SK-MEL-5 (cell line): Measurements from ENCODE around the gene SSC5D. TPM values are rescaled to one million over a fixed set of nuclear protein-coding genes. Genes with fewer than 3 reads are reported as not detected.

Experiments
- DNase-seq: peaks from one replicate; pipeline ENCODE4 v3.0.0-alpha.2; 2016; ENCODE audit warnings: low read depth, low spot score
- in situ Hi-C: cut with HindIII; loops from 2 replicates; pipeline ENCODE4 v1.10.0; 2016; ENCODE audit warnings: low sequenced_read_pairs, high pct_unique_total_duplicates, low pct_unique_long_range_greater_than_20kb
- total RNA-seq: library from RNA; depleted of rRNA; stranded (reverse); fragments of >200 nt; shearing (Covaris generic); gene quantifications from 2 replicates; pipeline ENCODE4 v1.2.3, GENCODE V29; 2014

SSC5D gene
- total RNA-seq, 1 experiment from 2014 or later, result not detected

DNA sequence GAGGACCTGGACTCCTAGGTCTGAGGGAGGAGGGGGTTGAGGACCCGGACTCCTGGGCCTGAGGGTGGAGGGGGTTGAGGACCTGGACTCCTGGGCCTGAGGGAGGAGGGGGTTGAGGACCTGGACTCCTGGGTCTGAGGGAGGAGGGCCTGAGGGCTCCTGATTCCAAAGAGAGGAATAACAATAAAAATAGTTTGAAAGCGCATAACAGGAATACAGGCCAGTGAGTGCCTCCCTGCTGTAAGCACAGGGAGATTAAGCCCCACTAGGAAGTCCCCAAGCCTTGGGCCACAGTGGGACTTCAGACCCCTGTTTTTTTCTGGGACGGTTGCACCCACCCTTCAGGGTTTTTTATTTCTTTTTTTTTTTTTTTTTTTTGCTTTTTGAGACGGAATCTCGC lies 49.9 kb downstream of the SSC5D start:
- DNase-seq, result no peak
- in situ Hi-C loops, result no loop called here

DNA sequence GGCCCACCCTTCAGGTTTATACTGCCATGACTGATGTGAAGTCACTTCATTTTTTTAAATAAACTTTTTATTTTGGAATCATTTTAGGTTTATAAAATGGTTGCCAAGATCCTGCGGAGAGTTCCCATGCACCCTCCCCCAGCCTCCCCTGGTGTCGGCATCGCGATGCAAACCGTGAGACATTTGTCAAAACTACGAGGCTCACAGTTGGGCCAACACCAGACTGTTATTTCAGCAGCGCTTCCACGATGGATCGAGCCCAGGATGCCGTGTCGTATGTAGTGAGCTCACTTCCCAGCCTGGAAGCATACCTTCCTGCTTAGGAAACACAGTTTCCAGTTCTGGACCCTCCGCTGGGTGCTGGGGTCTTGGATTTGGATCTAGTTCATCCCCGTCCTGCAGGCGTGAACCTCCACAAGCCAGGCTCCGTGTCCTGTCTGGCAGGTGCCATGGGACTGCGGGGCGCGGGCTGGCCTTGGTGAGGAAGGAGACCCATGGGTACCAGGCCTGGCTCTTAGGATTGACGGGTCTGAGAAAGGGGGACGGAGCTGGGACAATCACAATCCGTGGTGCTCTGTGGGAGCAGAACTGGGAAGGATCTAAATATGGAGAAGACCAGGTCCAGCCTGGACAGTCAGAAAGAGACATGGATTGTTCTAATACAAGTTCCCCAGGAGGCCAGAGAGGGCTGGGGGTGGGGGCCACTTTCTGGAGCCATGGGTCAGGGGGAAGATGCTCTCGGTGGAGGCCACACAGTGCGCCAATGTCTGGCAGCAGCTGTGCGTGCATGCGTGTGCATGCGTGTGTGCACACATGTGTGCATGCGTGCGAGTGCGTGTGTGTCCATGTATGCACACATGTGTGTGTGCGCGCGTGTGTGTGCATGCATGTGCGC lies 51.1 kb downstream of the SSC5D start:
- in situ Hi-C loops, result no loop called here
- DNase-seq, result no peak

DNA sequence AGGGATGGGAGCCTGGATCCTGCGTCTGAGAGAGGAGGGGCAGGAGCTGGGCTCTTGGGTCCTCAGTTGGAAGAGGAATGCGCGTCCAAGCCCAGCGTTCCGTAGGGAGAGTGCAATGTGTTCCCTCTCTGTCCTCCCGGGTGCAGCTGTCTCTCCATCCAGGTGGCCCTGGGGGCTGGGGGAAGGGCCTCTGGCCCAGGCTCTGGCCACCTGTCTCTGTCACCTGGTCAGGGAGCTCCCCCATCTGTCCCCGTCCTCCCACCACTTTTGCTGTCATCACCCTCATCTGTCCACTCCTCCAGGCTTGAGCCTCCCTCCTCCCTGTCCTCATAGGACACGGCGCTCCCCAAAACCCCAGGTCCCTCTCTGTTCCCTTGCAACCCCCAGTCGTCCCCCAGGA lies 52.4 kb downstream of the SSC5D start:
- no peak for DNase-seq
- in situ Hi-C loops, result no loop called here

DNA sequence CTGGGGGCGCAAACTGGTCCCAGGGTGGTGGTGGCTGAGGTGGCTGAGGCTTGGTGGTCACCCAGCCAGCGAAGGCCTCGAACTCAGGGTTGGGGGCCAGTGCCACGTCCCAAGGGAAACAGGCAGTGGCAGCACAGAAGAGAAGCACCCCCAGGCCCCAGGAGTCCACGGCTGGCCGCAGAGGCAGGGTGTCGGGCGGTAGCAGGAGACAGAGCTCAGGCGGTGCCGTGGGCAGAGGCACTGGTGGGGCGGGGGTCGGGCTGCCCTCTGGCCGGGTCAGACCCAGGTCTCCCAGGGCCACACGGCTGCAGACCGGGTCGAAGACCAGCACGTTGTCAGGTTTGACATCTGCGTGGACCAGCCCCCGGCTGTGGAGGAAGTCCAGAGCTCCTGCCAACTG lies 52.9 kb downstream of the SSC5D start:
- in situ Hi-C loops, result no loop called here

DNA sequence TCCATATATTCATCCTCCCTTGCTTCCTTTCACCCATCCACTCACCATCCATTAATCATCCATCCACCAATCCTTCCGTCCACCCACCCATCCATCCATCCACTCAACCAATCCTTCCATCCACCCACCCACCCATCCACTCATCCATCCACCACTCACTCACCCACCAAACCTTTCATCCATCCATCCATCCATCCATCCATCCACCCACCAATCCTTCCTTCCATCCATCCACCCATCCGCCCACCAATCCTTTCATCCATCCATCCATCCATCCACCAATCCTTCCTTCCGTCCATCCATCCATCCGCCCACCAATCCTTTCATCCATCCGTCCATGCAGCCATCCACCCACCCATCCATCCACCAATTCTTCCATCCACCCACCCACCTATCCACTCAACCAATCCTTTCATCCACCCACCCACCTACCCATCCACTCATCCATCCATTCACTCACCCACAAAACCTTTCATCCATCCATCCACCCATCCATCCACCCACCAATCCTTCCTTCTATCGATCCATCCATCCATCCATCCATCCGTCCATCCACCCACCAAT lies 54.1 kb downstream of the SSC5D start:
- no peak for DNase-seq
- in situ Hi-C loops, result no loop called here

More for the DNA sequence above, 52.9 kb downstream of the SSC5D start:
- no peak for DNase-seq

DNA sequence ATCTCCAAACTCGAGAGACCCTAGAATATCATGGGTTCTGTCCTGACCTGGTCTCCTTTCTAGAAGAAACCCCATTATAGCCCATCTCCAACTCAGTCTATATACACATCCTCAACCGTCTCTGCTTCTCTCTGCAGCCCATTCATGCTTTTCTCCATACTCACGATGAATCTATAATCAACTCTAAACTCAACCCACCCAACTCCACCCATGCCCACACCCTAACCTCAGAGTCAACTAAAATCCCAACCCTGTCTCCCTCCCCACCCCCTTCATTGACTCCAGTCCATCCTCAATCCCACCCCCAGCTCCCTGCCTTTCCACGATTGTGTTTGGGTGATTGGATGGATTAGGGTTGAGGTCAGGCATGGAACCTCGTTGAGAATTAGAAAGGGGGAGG lies 55.3 kb downstream of the SSC5D start:
- no peak for DNase-seq
- in situ Hi-C loops, result no loop called here

DNA sequence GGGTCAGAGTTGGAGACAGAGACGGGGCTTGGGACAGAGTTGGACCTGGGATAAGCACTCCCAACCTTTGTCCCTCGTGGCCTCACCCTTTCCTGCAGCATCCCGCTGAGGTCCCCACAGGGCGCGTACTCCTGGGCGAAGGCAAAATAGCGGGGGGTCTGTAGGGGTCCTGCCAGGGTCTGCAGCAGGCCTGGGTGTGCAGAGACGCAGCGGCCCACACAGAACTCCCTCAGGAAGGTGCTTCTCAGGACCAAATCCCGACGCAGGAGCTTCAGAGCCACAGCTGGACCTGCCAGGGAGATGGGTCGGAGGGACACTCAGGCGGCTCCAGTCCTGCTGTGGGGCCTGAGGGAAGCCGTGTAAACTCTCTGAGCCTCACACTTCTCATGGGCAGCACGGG lies 55.8 kb downstream of the SSC5D start:
- in situ Hi-C loops, result no loop called here
- no peak for DNase-seq

DNA sequence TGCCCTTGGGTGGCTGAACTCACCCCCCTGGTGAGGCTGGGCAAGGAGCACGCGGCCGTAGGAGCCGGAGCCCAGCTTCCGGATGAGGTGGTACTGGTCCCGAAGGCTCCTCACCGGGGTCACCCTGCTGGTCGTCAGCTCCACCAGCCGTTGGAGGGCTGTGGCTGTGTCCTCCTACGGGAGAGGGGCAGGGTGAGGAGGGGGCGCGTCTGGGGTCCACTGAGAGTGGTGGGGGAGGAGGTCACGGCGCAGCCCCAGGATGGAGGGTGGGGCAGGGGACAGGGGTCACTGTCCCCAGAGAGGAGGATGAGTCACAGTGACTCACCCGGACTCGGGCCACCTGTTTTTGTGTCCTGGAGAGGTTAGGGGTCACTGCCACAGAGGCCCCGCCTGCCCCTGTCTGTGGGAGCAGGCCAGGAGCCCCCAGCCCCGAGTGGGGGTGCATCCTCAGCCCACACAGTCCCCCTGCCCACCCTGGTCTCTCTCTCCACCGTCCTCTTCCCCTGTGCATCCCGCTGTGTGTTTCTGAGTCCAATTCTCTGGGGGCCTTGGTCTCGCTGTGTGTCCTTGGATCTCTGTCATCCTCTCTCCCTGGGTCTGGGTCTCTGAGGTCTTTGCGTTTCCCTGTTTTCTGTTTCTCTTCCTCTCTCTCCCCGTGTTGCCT lies 56.7 kb downstream of the SSC5D start:
- no peak for DNase-seq
- in situ Hi-C loops, result no loop called here

DNA sequence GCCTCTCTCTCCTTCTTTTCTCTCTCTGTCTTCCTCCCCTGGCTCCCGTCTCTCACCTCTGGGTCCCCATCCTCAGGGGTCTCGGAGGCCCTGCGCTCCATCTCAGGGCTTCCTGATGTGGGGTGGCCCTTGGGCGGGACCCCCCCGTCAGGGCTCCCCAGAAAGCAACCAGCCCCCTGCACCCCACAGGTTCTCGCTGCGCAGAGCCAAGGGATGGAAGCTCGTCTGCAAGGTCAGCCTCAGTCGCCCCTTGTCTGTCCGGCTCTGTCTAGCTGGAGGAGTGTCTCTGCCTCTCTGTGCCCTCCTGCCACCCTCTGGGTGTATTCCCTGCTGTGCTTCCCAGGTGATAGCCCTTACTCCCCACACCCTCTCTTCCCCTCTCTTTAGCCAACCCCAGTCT lies 57.2 kb downstream of the SSC5D start, which contains the start of gene SBK3:
Gene SBK3, minus strand, starts transcription at position 101 of the 400 bp plus-strand sequence. Its CDS starts 0 bp downstream, at position 101.
- DNase-seq, result no peak
- in situ Hi-C loops, result no loop called here

DNA sequence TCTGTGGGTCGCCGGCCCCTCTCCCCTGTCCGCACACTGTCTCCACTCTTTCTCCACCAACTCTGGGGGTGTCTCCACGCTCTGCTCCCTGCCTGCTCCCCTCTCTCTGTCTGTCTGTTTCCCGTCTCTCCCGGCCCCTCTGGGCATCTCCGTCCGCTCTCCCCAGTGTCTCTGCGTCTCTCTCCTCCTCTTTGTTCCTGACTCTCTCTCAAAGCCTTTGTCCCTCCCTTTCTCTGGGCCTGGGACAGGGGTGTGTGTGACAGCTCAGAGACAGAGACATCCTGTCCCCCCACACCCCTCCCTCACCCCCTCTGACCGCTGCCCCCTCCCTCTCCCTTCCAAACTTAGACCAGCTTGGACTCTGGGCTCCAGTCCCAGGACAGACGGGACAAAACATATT lies 57.8 kb downstream of the SSC5D start:
- in situ Hi-C loops, result no loop called here

DNA sequence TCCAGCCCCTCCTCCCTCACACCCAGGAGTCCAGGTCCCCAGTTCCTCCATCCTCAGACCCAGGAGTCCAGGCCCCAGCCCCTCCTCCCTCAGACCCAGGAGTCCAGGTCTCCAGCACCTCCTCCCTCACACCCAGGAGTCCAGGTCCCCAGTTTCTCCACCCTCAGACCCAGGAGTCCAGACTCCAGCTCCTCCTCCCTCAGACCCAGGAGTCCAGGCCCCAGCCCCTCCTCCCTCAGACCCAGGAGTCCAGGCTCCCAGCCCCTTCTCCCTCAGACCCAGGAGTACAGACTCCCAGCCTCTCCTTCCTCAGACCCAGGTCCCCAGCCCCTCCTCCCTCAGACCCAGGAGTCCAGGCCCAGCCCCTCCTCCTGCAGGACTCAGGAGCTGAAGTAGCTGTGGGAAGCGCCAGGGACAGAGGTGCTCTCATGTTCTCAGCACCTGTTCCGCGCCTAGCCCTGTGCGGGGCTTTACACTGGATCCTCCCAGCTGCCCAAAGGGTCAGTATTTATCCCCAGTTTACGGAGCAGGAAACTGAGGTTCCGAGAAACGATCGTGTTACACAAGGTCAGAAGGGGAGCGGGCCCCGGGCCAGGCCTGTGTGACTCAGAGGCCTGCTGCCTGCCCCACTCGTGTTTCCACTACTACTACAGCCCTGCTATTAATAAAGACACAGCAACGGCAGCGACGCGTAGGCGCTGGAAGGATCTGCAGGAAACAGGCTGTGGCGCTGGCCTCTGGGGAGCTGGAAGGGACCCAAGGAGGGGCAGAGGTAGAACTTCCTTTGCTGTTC lies 58.8 kb downstream of the SSC5D start:
- peak; percentile 17 for DNase-seq
- in situ Hi-C loops, result no loop called here

More for the DNA sequence above, 57.8 kb downstream of the SSC5D start:
- no peak for DNase-seq

DNA sequence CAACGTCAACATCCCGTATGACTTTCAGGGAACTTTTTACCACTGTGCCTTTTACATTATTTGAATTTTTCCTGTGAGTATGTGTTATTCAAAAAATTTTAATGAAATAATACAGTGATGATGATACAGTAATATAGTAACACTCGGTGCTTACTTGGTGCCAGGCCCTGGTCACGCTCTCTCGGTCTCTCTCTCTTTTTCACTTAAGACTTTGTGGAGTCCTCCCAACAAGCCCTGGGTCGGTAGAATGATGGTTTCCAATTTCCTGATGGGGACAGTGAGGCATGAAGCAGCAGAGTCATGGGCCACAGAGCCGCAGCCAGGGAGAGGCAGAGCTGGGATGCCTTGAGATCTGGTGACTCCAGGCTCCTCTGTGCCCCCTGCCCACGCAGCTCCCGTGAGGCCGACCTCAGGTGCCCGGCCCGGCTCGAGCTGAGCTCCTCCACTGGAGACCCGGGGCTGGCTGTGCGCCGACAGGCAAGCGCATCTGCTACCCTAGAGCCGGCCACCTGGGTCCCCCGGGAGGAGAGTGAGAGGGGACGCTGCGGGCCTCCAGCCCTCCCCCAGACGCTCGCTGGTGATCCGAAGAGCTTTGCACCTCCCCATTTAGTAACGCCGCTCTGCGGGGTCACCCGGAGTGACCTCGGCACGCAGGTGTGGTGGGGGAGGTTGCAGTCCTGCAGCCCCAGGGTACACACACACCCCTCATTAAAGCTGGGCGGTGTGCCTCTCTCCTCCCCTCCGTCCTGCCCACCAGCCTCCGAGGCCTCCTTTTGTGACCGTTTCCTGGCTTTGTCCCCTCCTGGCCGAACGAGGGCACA lies 61.5 kb downstream of the SSC5D start:
- no peak for DNase-seq
- in situ Hi-C loops, result no loop called here

DNA sequence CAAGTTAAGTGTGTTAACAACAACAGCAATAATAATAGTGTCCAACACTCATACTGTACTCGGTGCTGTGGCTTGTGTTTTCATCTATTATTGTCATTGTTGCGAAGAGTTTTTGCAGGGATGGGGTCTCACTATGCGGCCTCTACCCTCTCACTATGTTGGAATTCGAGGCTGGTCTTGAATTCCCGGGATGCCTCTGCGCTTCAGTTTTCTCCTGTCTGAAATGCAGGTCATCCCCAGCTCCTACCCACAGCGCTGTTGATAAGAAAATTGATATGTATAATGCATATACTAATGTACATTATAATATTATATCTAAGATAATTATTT lies 62.0 kb downstream of the SSC5D start:
- in situ Hi-C loops, result no loop called here
- DNase-seq, result no peak

DNA sequence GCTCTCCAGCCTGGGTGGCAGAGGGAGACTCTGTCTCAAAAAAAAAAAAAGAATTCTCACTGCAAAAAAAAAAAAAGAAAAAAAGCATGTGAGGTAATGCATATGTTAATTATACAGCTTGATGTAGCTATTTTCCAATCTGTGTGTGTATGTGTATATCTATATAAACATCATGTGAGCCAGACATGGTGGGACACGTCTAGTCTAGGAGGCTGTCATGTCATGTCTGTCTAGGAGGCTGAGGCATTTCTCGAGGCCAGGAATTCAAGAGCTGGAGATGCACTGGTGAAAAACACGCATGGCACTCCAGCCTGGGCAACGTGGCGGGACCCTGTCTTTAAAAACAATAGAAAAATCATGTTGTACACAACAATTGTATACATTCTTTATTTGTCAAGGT lies 64.0 kb downstream of the SSC5D start:
- DNase-seq, result no peak
- in situ Hi-C loops, result no loop called here

DNA sequence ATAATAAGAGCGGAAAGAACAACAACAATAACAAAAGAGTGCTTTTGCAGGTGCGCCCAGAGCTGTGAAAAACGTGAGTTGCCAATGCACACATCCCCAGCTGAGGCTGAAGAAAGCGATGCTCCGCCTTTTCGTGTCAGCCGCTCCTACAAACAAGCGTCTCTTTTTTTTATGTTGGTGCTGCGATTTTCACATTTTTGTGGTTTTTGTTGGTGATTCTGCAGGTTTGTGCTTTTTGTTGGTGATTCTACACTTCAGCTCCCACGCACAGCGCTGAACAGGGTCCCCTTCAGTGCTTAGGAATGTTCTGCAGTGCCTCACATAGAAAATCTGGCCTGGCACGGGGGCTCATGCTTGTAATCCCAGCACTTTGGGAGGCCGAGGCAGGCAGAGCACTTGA lies 64.4 kb downstream of the SSC5D start:
- peak; percentile 9 for DNase-seq
- in situ Hi-C loops, result no loop called here

DNA sequence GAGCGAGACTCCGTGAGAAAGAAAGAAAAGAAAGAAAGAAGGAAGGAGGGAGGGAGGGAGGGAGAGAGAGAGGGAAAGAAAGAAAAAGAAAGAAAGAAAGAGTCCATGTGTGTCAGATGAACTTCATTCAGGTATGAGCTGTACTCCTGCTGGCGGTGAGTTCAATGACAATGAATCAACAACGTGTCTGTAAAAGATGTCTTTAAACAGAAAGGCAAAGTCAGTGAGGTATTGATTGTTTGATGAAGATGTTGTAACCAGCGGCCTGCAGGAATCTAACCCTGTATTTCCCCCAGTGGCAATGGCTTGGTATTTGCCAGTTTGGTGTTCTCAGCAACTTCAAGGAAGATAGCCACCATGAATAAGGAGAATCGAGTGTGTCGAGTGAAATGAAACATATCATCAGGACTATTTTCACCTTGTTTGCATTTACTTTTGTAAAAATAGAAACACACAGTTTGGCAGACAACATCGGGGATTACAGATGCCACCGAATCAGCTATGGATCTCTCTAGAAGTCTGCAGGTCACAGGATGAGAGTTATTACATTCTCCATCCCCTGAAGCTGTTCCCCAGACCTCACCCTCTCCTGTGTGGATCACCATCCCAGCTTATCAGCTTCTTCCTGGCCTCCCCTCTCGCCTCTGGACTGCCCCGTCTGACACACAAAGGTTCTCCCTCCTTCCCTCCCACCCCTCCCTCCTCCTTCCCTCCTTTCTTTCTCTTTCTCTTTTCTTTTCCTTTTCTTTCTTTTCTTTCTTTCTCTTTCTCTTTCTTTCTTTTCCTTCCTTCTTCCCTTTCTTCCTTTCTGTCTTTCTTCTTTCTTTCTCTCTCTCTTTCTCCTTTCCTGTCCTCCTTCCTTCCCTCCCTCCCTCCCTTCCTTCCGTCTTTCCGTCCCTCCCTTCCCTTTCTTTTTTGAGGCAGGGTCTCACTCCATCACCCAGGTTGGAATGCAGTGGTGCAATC lies 65.3 kb downstream of the SSC5D start:
- in situ Hi-C loops, result no loop called here

More for the DNA sequence above, 65.3 kb downstream of the SSC5D start:
- no peak for DNase-seq
